HEK293T (cell line): ENCODE results near the gene SLC6A1.

ENCODE experiments used
- CTCF ChIA-PET: fragments of 350-600 bp; formaldehyde crosslinking; extraction: SDS; loops from one replicate; lab custom pipeline; 2021; ENCODE audit warnings: antibody characterized with exemption, inconsistent platforms; lab: Yijun Ruan, JAX
- POLR2A ChIA-PET: fragments of 350-600 bp; formaldehyde crosslinking; extraction: SDS; loops from one replicate; lab custom pipeline; 2020; ENCODE audit warnings: antibody characterized with exemption, inconsistent platforms; lab: Yijun Ruan, JAX
- DNase-seq: peaks from one replicate; pipeline ENCODE4 v3.0.0; 2012; ENCODE audit warnings: mixed read lengths; ENCODE audit errors: extremely low spot score
- ARNT ChIP-seq: fragments of 450-650 bp; IDR thresholded peaks from 2 replicates; pipeline ENCODE4 v1.6.1; 2017; ENCODE audit warnings: mild to moderate bottlenecking
- BHLHE40 ChIP-seq: fragments of 450-650 bp; IDR thresholded peaks from 2 replicates; pipeline ENCODE4 v1.6.1; 2016; ENCODE audit warnings: mild to moderate bottlenecking, moderate library complexity, borderline replicate concordance
- CTBP1 ChIP-seq: fragments of 450-650 bp; IDR thresholded peaks from 2 replicates; pipeline ENCODE4 v1.6.1; 2016; ENCODE audit warnings: borderline replicate concordance
- ELF4 ChIP-seq: fragments of 450-650 bp; IDR thresholded peaks from 2 replicates; pipeline ENCODE4 v1.6.1; 2017; ENCODE audit warnings: antibody characterized with exemption
- FOXA1 ChIP-seq: fragments of 450-650 bp; IDR thresholded peaks from 2 replicates; pipeline ENCODE4 v1.6.1; 2016; ENCODE audit warnings: mild to moderate bottlenecking
- FOXK2 ChIP-seq: fragments of 450-650 bp; IDR thresholded peaks from 2 replicates; pipeline ENCODE4 v1.6.1; 2016; ENCODE audit warnings: mild to moderate bottlenecking
- FOXM1 ChIP-seq: fragments of 450-650 bp; IDR thresholded peaks from 2 replicates; pipeline ENCODE4 v1.6.1; 2017; ENCODE audit warnings: mild to moderate bottlenecking, borderline replicate concordance
- HDGF ChIP-seq: fragments of 450-650 bp; IDR thresholded peaks from 2 replicates; pipeline ENCODE4 v1.6.1; 2017; ENCODE audit warnings: antibody characterized with exemption, borderline replicate concordance
- L3MBTL2 ChIP-seq: fragments of 450-650 bp; conservative IDR thresholded peaks from 2 replicates; pipeline ENCODE4 v1.6.1; 2016; ENCODE audit warnings: mild to moderate bottlenecking
- LEF1 ChIP-seq: fragments of 450-650 bp; IDR thresholded peaks from 2 replicates; pipeline ENCODE4 v1.6.1; 2017; ENCODE audit warnings: mild to moderate bottlenecking, borderline replicate concordance
- NFRKB ChIP-seq: fragments of 450-650 bp; IDR thresholded peaks from 2 replicates; pipeline ENCODE4 v1.6.1; 2016; ENCODE audit warnings: mild to moderate bottlenecking, moderate library complexity
- PKNOX1 ChIP-seq: fragments of 450-650 bp; IDR thresholded peaks from 2 replicates; pipeline ENCODE4 v1.6.1; 2016
- SP1 ChIP-seq: fragments of 450-650 bp; IDR thresholded peaks from 2 replicates; pipeline ENCODE4 v1.6.1; 2017
- SUZ12 ChIP-seq: fragments of 450-650 bp; IDR thresholded peaks from 2 replicates; pipeline ENCODE4 v1.6.1; 2016; ENCODE audit warnings: mild to moderate bottlenecking
- TARDBP ChIP-seq: fragments of 450-650 bp; IDR thresholded peaks from 2 replicates; pipeline ENCODE4 v1.6.1; 2016
- ZNF384 ChIP-seq: fragments of 450-650 bp; IDR thresholded peaks from 2 replicates; pipeline ENCODE4 v1.6.1; 2016

Gene SLC6A1

DNA sequence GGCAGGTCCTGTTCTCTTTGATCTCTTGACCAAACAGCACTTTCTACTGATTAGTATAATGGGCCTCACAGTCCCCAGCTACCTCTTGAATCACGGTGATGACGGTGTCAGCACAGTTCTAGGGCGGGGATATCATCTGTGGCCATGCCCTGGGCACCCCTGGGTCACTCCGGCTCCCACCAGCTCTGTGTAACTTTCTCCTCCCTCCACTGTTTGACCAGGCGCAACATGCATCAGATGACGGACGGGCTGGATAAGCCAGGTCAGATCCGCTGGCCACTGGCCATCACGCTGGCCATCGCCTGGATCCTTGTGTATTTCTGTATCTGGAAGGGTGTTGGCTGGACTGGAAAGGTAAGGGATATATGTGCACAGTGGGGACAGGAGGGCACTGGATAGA is 29.6 kb downstream of the SLC6A1 start:
- POLR2A ChIA-PET, result no interaction called here
- no peak for DNase-seq
- TF ChIP-seq TARDBP (no peak), NFRKB (no peak), SUZ12 (no peak), ELF4 (no peak), FOXK2 (no peak), BHLHE40 (no peak), HDGF (no peak), FOXA1 (no peak), ZNF384 (no peak), CTBP1 (no peak), ARNT (no peak), PKNOX1 (no peak), L3MBTL2 (no peak)
- CTCF ChIA-PET, result no interaction called here

- TF ChIP-seq NFRKB, result no peak
- TF ChIP-seq ARNT, result no peak
- TF ChIP-seq HDGF, result no peak
- no peak for TF ChIP-seq FOXM1
- TF ChIP-seq L3MBTL2, result no peak
- no peak for TF ChIP-seq FOXK2
- TF ChIP-seq ZNF384, result no peak
- ChIA-PET CTCF (no interaction called here), POLR2A (no interaction called here)
- no peak for DNase-seq
Observed at GRCh38 chr3:11024181-11024580, 31.6 kb downstream of the SLC6A1 start.

DNA sequence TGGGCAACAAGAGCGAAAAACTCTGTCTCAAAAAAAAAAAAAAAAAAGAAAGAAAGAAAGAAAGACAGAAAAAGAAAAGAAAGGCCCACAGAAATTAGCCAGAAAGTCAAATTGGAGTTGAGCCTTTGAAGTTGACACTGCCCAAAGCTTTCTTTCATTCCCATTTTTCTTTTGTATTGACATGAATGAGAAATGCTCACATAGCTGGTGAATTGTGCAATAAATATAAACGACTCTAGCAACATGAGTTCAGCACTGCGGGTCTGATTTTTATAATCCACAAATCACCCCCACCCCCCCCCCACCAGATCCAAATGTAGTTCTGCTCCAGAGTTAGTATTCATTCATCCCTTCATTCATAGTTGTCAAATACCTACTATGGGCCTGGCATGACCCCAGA is 37.4 kb downstream of the SLC6A1 start:
- ChIA-PET POLR2A (no interaction called here), CTCF (interaction anchor here (0.9 kb wide), 1 partner anchor 30 kb away, joined by 3 read pairs; no protein-coding TSS in a partner anchor)

DNA sequence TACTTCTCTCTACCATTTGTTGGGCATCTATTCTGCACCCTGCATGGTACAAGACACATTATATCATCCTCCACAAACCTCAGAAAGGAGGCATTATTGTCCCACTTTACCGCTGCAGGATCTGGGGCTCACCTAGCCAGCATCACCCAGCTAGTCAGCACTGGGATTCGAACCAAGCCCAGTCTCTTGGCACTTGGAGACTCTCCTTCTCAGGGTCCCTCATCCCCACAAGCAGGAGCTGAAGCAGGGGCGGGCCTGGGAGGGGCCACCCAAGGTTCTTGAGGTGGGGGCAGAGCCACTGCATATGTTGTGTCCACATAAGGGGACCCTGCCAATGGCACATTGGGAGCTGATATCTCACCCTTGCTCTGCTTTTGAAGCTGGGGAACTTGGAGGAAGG is 41.3 kb downstream of the SLC6A1 start:
- TF ChIP-seq SP1 (no peak), NFRKB (no peak), TARDBP (no peak), PKNOX1 (no peak), SUZ12 (no peak), HDGF (no peak), BHLHE40 (no peak), ZNF384 (no peak), FOXK2 (no peak)
- no peak for DNase-seq
- ChIA-PET CTCF (no interaction called here), POLR2A (no interaction called here)

More for the DNA sequence above, 37.4 kb downstream of the SLC6A1 start:
- TF ChIP-seq SUZ12, result no peak
- TF ChIP-seq L3MBTL2, result no peak
- no peak for TF ChIP-seq FOXM1
- no peak for TF ChIP-seq FOXK2
- TF ChIP-seq NFRKB, result no peak
- TF ChIP-seq ELF4, result no peak
- TF ChIP-seq LEF1, result no peak
- no peak for TF ChIP-seq FOXA1
- no peak for TF ChIP-seq ARNT
- TF ChIP-seq ZNF384, result no peak
- TF ChIP-seq TARDBP, result no peak
- no peak for TF ChIP-seq PKNOX1
- no peak for TF ChIP-seq CTBP1
- TF ChIP-seq SP1, result no peak
- TF ChIP-seq BHLHE40, result no peak
- TF ChIP-seq HDGF, result no peak
- DNase-seq, result no peak

DNA sequence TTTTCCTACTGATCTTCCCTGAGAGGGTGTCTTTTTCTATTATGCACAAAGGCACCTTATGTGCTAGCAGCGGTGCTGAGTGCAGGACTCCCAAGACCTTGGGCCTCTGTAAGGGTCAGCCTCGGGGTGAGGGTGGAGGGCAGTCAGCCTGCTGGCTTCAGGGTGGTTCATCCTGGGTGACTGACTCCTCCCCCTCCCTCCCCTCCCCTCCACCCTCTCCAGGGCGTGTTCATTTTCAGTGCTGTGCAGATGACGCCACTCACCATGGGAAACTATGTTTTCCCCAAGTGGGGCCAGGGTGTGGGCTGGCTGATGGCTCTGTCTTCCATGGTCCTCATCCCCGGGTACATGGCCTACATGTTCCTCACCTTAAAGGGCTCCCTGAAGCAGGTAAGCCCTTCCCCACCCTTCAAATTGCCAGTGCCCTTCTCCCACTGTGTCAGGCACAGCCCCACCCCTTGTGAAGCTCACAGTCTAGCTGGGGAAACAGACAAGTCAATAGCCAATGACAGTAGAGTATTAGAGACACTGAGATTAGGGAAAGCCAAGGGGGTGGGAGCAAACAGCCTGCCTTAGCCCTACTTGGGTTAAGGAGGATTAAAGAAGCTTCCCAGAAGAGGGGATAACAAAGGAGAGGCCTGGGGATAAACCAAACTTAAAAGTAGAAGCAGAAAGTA is 41.9 kb downstream of the SLC6A1 start:
- TF ChIP-seq L3MBTL2 (no peak), HDGF (no peak), FOXK2 (no peak), FOXM1 (no peak), TARDBP (no peak), ZNF384 (no peak), SUZ12 (no peak), ELF4 (no peak), LEF1 (no peak), PKNOX1 (no peak), BHLHE40 (no peak), SP1 (no peak), CTBP1 (no peak), NFRKB (no peak)
- POLR2A ChIA-PET, result no interaction called here
- CTCF ChIA-PET, result no interaction called here
- no peak for DNase-seq
